WTC11 (cell line): ENCODE data around the gene NLGN3.

ENCODE experiments used
- CTCF ChIP-seq: fragments of 200-600 bp; IDR thresholded peaks from 2 replicates; pipeline ENCODE4 v1.8.0; 2022; ENCODE audit warnings: antibody characterized with exemption
- JUN ChIP-seq: sonication (generic); formaldehyde crosslinking; IDR thresholded peaks from 2 replicates; pipeline ENCODE4 v1.8.0; 2023; ENCODE audit warnings: mild to moderate bottlenecking, missing genetic modification reagents
- PRDM15 ChIP-seq: sonication (generic); formaldehyde crosslinking; IDR thresholded peaks from 2 replicates; pipeline ENCODE4 v1.8.0; 2022; ENCODE audit warnings: missing genetic modification reagents
- SMAD4 ChIP-seq: sonication (generic); formaldehyde crosslinking; IDR thresholded peaks from 2 replicates; pipeline ENCODE4 v1.8.0; 2022; ENCODE audit warnings: mild to moderate bottlenecking, missing genetic modification reagents
- ZNF121 ChIP-seq: sonication (generic); formaldehyde crosslinking; IDR thresholded peaks from 2 replicates; pipeline ENCODE4 v1.8.0; 2023; ENCODE audit warnings: missing genetic modification reagents
- ZNF219 ChIP-seq: sonication (generic); formaldehyde crosslinking; IDR thresholded peaks from 2 replicates; pipeline ENCODE4 v1.8.0; 2023; ENCODE audit warnings: missing genetic modification reagents, mild to moderate bottlenecking, borderline replicate concordance

- TF ChIP-seq JUN (CRISPR knock-in tag) (no peak), CTCF (no peak), ZNF219 (CRISPR knock-in tag) (no peak), SMAD4 (CRISPR knock-in tag) (no peak), PRDM15 (CRISPR knock-in tag) (no peak), ZNF121 (CRISPR knock-in tag) (no peak)
Measured at GRCh38 chrX:71191248-71191647, 46.6 kb downstream of the NLGN3 start.
